Hepatocyte (in vitro differentiated cells): ENCODE results near the gene SPAG4. TPM values are rescaled to one million over a fixed set of nuclear protein-coding genes. Genes with fewer than 3 reads are reported as not detected.

Experiments used
- DNase-seq: peaks from one replicate; pipeline ENCODE4 v3.0.0-alpha.2; 2016; ENCODE audit warnings: low spot score
- H2AFZ ChIP-seq: fragments of 200-600 bp; sonication (generic); 2 replicates; pipeline ENCODE4 v1.6.0; 2016; ENCODE audit warnings: antibody characterized with exemption, mild to moderate bottlenecking
- H3K27ac ChIP-seq: fragments of 200-600 bp; sonication (generic); 2 replicates; pipeline ENCODE4 v1.5.1; 2016; ENCODE audit warnings: mild to moderate bottlenecking
- H3K27me3 ChIP-seq: fragments of 200-600 bp; sonication (generic); 2 replicates; pipeline ENCODE4 v1.6.1; 2016
- H3K36me3 ChIP-seq: fragments of 200-600 bp; sonication (generic); replicated peaks from 2 replicates; pipeline ENCODE4 v1.5.1; 2016; ENCODE audit warnings: low read depth; ENCODE audit not compliant: insufficient read depth
- H3K4me1 ChIP-seq: fragments of 200-600 bp; sonication (generic); 2 replicates; pipeline ENCODE4 v1.5.1; 2016; ENCODE audit warnings: mild to moderate bottlenecking, moderate library complexity; ENCODE audit not compliant: insufficient read depth
- H3K4me2 ChIP-seq: fragments of 200-600 bp; sonication (generic); 2 replicates; pipeline ENCODE4 v1.6.0; 2016
- H3K4me3 ChIP-seq: fragments of 200-600 bp; sonication (generic); 2 replicates; pipeline ENCODE4 v1.5.1; 2016; ENCODE audit warnings: mild to moderate bottlenecking
- H3K79me2 ChIP-seq: fragments of 200-600 bp; sonication (generic); 2 replicates; pipeline ENCODE4 v1.6.0; 2017; ENCODE audit warnings: mild to moderate bottlenecking
- H3K9me2 ChIP-seq: fragments of 200-600 bp; sonication (generic); replicated peaks from 2 replicates; pipeline ENCODE4 v1.6.0; 2017; ENCODE audit warnings: mild to moderate bottlenecking; ENCODE audit not compliant: insufficient read depth
- H3K9me3 ChIP-seq: fragments of 200-600 bp; sonication (generic); 2 replicates; pipeline ENCODE4 v1.5.1; 2016; ENCODE audit warnings: low read depth, mild to moderate bottlenecking
- H4K20me1 ChIP-seq: fragments of 200-600 bp; sonication (generic); 2 replicates; pipeline ENCODE4 v1.6.0; 2016; ENCODE audit warnings: mild to moderate bottlenecking; ENCODE audit not compliant: insufficient read depth, poor library complexity, severe bottlenecking
- CTCF ChIP-seq: fragments of 200-600 bp; sonication (generic); IDR thresholded peaks from 2 replicates; pipeline ENCODE4 v1.5.1; 2016; ENCODE audit warnings: antibody characterized with exemption, mild to moderate bottlenecking; ENCODE audit not compliant: poor library complexity
- EZH2 ChIP-seq: fragments of 200-600 bp; sonication (generic); IDR thresholded peaks from 2 replicates; pipeline ENCODE4 v1.6.1; 2016; ENCODE audit warnings: antibody characterized with exemption, mild to moderate bottlenecking, borderline replicate concordance
- EZH2phosphoT487 ChIP-seq: fragments of 200-600 bp; sonication (generic); IDR thresholded peaks from one replicate; pipeline ENCODE4 v1.6.1; 2018; ENCODE audit warnings: antibody characterized with exemption, mild to moderate bottlenecking, low read depth, moderate library complexity; ENCODE audit not compliant: unreplicated experiment, severe bottlenecking
- WGBS: methylation state at CpG from one replicate; pipeline ENCODE4 v1.1.6; 2016; ENCODE audit warnings: low lambda C conversion rate; ENCODE audit errors: missing lambda C conversion rate; 5-methylcytosine and 5-hydroxymethylcytosine counted together
- polyA plus RNA-seq: library from polyadenylated mRNA; unstranded; fragments of >200 nt; fragmentation: Nextera tagmentation; extraction: Ambion mirVana; gene quantifications from 2 replicates; pipeline ENCODE4 v1.2.1, GENCODE V29; 2016
- total RNA-seq: library from RNA; depleted of rRNA; stranded (reverse); fragments of >200 nt; gene quantifications from 2 replicates; pipeline ENCODE4 v1.2.3, GENCODE V29; 2014

The SPAG4 gene
- total and polyA plus RNA-seq, 2 experiments from 2014 or later, result 6.6 to 7.9 TPM

GRCh38 chr20:35618263-35619131 lies 2.9 kb downstream of the SPAG4 start:
- H2AFZ ChIP-seq, result peak overlapping the region; percentile 39
- H3K27ac ChIP-seq, result no peak overlapping the region
- TF ChIP-seq CTCF (no peak), EZH2phosphoT487 (no peak), EZH2 (no peak)

GRCh38 chr20:35619196-35620095 lies 3.8 kb downstream of the SPAG4 start:
- DNase-seq, result peak; percentile 90
- no peaks in the 10 kb centered on the region for H4K20me1 ChIP-seq
- 7% methylated on average over 42 of the region's 49 CpGs for WGBS
- TF ChIP-seq CTCF (peak; percentile 42), EZH2 (no peak)
- H3K79me2 ChIP-seq, result no peaks in the 10 kb centered on the region
- peak overlapping the region; percentile 97 for H3K4me2 ChIP-seq
- H3K27ac ChIP-seq, result no peak overlapping the region
- peak overlapping the region; percentile 53 for H3K4me3 ChIP-seq
- no peaks in the 10 kb centered on the region for H3K9me2 ChIP-seq
- H2AFZ ChIP-seq, result peak overlapping the region; percentile 39
- H3K4me1 ChIP-seq, result peaks cover 8% of the 10 kb centered on the region
- H3K9me3 ChIP-seq, result no peaks in the 10 kb centered on the region
- no peaks in the 10 kb centered on the region for H3K36me3 ChIP-seq
- H3K27me3 ChIP-seq, result no peaks in the 10 kb centered on the region

More at GRCh38 chr20:35618263-35619131, 2.9 kb downstream of the SPAG4 start:
- Histone ChIP-seq H3K4me2 (peak overlapping the region; percentile 97), H3K27me3 (no peaks in the 10 kb centered on the region), H3K4me3 (peak overlapping the region; percentile 31), H3K36me3 (no peaks in the 10 kb centered on the region), H3K9me3 (no peaks in the 10 kb centered on the region), H4K20me1 (no peaks in the 10 kb centered on the region), H3K79me2 (no peaks in the 10 kb centered on the region), H3K4me1 (peaks cover 8% of the 10 kb centered on the region), H3K9me2 (no peaks in the 10 kb centered on the region)
- 36% methylated on average over 31 of the region's 35 CpGs for WGBS
- no peak for DNase-seq

GRCh38 chr20:35620818-35621559 lies 5.4 kb downstream of the SPAG4 start:
- Histone ChIP-seq H3K4me2 (no peak overlapping the region), H3K9me2 (no peaks in the 10 kb centered on the region), H3K4me1 (peaks cover 8% of the 10 kb centered on the region), H3K27ac (no peak overlapping the region), H4K20me1 (no peaks in the 10 kb centered on the region), H2AFZ (no peak overlapping the region), H3K4me3 (no peak overlapping the region), H3K79me2 (no peaks in the 10 kb centered on the region), H3K9me3 (no peaks in the 10 kb centered on the region), H3K36me3 (no peaks in the 10 kb centered on the region), H3K27me3 (no peaks in the 10 kb centered on the region)
- DNase-seq, result no peak
- TF ChIP-seq CTCF, result no peak
- TF ChIP-seq EZH2, result no peak
- no peak for TF ChIP-seq EZH2phosphoT487
- 97% methylated on average over 11 of the region's 11 CpGs for WGBS
